GM10266 (cell line): ENCODE measurements around the gene SLC22A3.
"Not testable (repeated sequence)": the region's sequence is repeated elsewhere in the genome, so short reads cannot be mapped to it uniquely, and the experiment has no call there.

ENCODE experiments used
- DNase-seq: peaks from one replicate; pipeline ENCODE4 v3.0.0; 2012; ENCODE audit errors: extremely low spot score
- CTCF ChIP-seq: IDR thresholded peaks from 2 replicates; pipeline ENCODE4 v1.5.1; 2012; ENCODE audit warnings: mild to moderate bottlenecking, low read depth; ENCODE audit not compliant: control insufficient read depth, insufficient read depth; ENCODE audit errors: missing control alignments

Gene SLC22A3

GRCh38 chr6:160442151-160442550 is 94.0 kb downstream of the SLC22A3 start:
- no peak for DNase-seq
- no peak for TF ChIP-seq CTCF

- no peak for DNase-seq
- no peak for TF ChIP-seq CTCF
Observed at GRCh38 chr6:160445130-160445529, 97.0 kb downstream of the SLC22A3 start.

GRCh38 chr6:160447350-160447749 is 99.2 kb downstream of the SLC22A3 start:
- DNase-seq: no peak
- no peak for TF ChIP-seq CTCF

GRCh38 chr6:160449787-160450186 is 101.6 kb downstream of the SLC22A3 start:
- DNase-seq: not testable (repeated sequence)

- no peak for DNase-seq
- TF ChIP-seq CTCF: no peak
Observed at GRCh38 chr6:160450849-160451248, 102.7 kb downstream of the SLC22A3 start.

- TF ChIP-seq CTCF: no peak
- DNase-seq: no peak
Observed at GRCh38 chr6:160454303-160454702, 106.1 kb downstream of the SLC22A3 start.

- TF ChIP-seq CTCF: no peak
- no peak for DNase-seq
Observed at GRCh38 chr6:160455081-160455480, 106.9 kb downstream of the SLC22A3 start.

GRCh38 chr6:160455541-160456213 is 107.5 kb downstream of the SLC22A3 start:
- peak; percentile 91 for TF ChIP-seq CTCF
- DNase-seq: peak; percentile 64
